GM12878 (cell line): Measurements from ENCODE around the gene ACSF2. TPM values are rescaled to one million over a fixed set of nuclear protein-coding genes. Genes with fewer than 3 reads are reported as not detected.

Source experiments
- ATAC-seq: fragments of 200-7000 bp; cut with Tn5 transposase; 3 replicates; pipeline ENCODE4 v1.9.1; 2020; ENCODE audit warnings: mild to moderate bottlenecking, moderate library complexity
- BruUV-seq: library from RNA; stranded (reverse); fragments of 400-500 nt; replicated peaks from 2 replicates; lab custom pipeline; 2021; lab: Mats Ljungman, UMichigan
- CTCF ChIA-PET: fragments of 300-600 bp; sonication (Branson Sonifier 250); formaldehyde crosslinking; extraction: SDS; loops from one replicate; lab custom pipeline; 2021; ENCODE audit warnings: inconsistent platforms; lab: Yijun Ruan, JAX
- POLR2A ChIA-PET: fragments of 350-600 bp; formaldehyde crosslinking; extraction: SDS; loops from one replicate; lab custom pipeline; 2021; ENCODE audit warnings: inconsistent platforms; lab: Charles Lee
- RAD21 ChIA-PET: fragments of 300-600 bp; sonication (Branson Sonifier 250); formaldehyde crosslinking; loops from one replicate; lab custom pipeline; 2023; ENCODE audit warnings: antibody characterized with exemption; ENCODE audit not compliant: unreplicated experiment; lab: Charles Lee
- SMC1A ChIA-PET: fragments of 300-600 bp; sonication (Branson Sonifier 250); formaldehyde crosslinking; loops from one replicate; lab custom pipeline; 2023; ENCODE audit not compliant: unreplicated experiment, uncharacterized antibody; lab: Charles Lee
- DNase-seq: peaks from one replicate; pipeline ENCODE4 v3.0.0-alpha.2; 2011; ENCODE audit warnings: low read depth, low spot score
- FAIRE-seq: peaks from 3 replicates; lab custom pipeline; 2011; peaks lifted over from hg19 to GRCh38; lab: Jason Lieb, UNC
- H2AFZ ChIP-seq: 2 replicates; pipeline ENCODE4 v1.6.0; 2011; ENCODE audit warnings: low read depth, low read length, control low read depth; ENCODE audit not compliant: control insufficient read depth
- H3K27ac ChIP-seq: 2 replicates; pipeline ENCODE4 v1.5.1; 2011; ENCODE audit warnings: control low read depth; ENCODE audit not compliant: control insufficient read depth, insufficient read depth
- H3K27me3 ChIP-seq, 2 experiments: replicated peaks in 1 of 2; 2 replicates each; pipeline versions ENCODE4 v1.6.0 to v1.6.1; 2011; ENCODE audit warnings: low read length in 1 of 2; ENCODE audit not compliant: control insufficient read depth in 2 of 2, insufficient read depth in 2 of 2
- H3K36me3 ChIP-seq, 2 experiments: 2 replicates each; pipeline ENCODE4 v1.5.1; 2011; ENCODE audit warnings: low read length in 1 of 2; ENCODE audit not compliant: control insufficient read depth in 2 of 2, insufficient read depth in 2 of 2
- H3K4me1 ChIP-seq: 2 replicates; pipeline ENCODE4 v1.6.1; 2011; ENCODE audit warnings: mild to moderate bottlenecking, low read length, moderate library complexity, mixed read lengths; ENCODE audit not compliant: control insufficient read depth, insufficient read depth
- H3K4me2 ChIP-seq: 2 replicates; pipeline ENCODE4 v1.6.0; 2011; ENCODE audit warnings: control low read depth; ENCODE audit not compliant: control insufficient read depth, insufficient read depth
- H3K4me3 ChIP-seq: fragments of 200-600 bp; sonication (generic); 2 replicates; pipeline ENCODE4 v1.5.1; 2016
- H3K79me2 ChIP-seq: 2 replicates; pipeline ENCODE4 v1.6.0; 2011; ENCODE audit warnings: low read length; ENCODE audit not compliant: control insufficient read depth, insufficient read depth
- H3K9ac ChIP-seq: 2 replicates; pipeline ENCODE4 v1.8.0; 2011; ENCODE audit warnings: low read length, control low read depth, mixed read lengths; ENCODE audit not compliant: control insufficient read depth, insufficient read depth
- H3K9me3 ChIP-seq: replicated peaks from 3 replicates; pipeline ENCODE4 v1.5.1; 2011; ENCODE audit warnings: mild to moderate bottlenecking, low read length; ENCODE audit not compliant: control insufficient read depth, insufficient read depth
- H4K20me1 ChIP-seq: 2 replicates; pipeline ENCODE4 v1.6.0; 2011; ENCODE audit not compliant: control insufficient read depth, insufficient read depth
- BRCA1 ChIP-seq: IDR thresholded peaks from 2 replicates; pipeline ENCODE4 v1.6.1; 2011; ENCODE audit warnings: low read depth, low read length, improper control_type of control experiment
- FOXK2 ChIP-seq: fragments of 450-650 bp; IDR thresholded peaks from 2 replicates; pipeline ENCODE4 v1.6.1; 2017; ENCODE audit warnings: mild to moderate bottlenecking, moderate library complexity
- KDM1A ChIP-seq: fragments of 200-600 bp; sonication (generic); IDR thresholded peaks from 2 replicates; pipeline ENCODE4 v1.6.1; 2016; ENCODE audit warnings: borderline replicate concordance
- MEF2A ChIP-seq: IDR thresholded peaks from 2 replicates; pipeline ENCODE4 v1.6.1; 2011; ENCODE audit warnings: low read depth, mild to moderate bottlenecking, low read length, moderate library complexity; ENCODE audit not compliant: insufficient read depth
- MTA2 ChIP-seq: fragments of 450-650 bp; IDR thresholded peaks from 2 replicates; pipeline ENCODE4 v1.6.1; 2016; ENCODE audit warnings: low read depth, mild to moderate bottlenecking, moderate library complexity
- MXI1 ChIP-seq: fragments of 150-350 bp; IDR thresholded peaks from 2 replicates; pipeline ENCODE4 v1.6.1; 2011; ENCODE audit warnings: low read depth, mild to moderate bottlenecking, inconsistent platforms, low read length, improper control_type of control experiment
- RB1 ChIP-seq: fragments of 450-650 bp; formaldehyde crosslinking; IDR thresholded peaks from 2 replicates; pipeline ENCODE4 v1.6.1; 2017; ENCODE audit warnings: mild to moderate bottlenecking, borderline replicate concordance
- SREBF1 ChIP-seq: IDR thresholded peaks from 2 replicates; pipeline ENCODE4 v1.6.1; 2012; ENCODE audit warnings: mild to moderate bottlenecking, low read length
- STAT3 ChIP-seq: IDR thresholded peaks from 2 replicates; pipeline ENCODE4 v1.6.1; 2011; ENCODE audit warnings: low read depth, low read length, improper control_type of control experiment
- ZSCAN29 ChIP-seq: fragments of 450-650 bp; IDR thresholded peaks from 2 replicates; pipeline ENCODE4 v1.6.1; 2017; ENCODE audit warnings: mild to moderate bottlenecking, moderate library complexity
- WGBS: methylation state at CpG from one replicate; pipeline ENCODE4 v1.1.6; 2016; ENCODE audit warnings: low lambda C conversion rate; ENCODE audit not compliant: insufficient replicate concordance, insufficient coverage; ENCODE audit errors: missing lambda C conversion rate; 5-methylcytosine and 5-hydroxymethylcytosine counted together
- in situ Hi-C: fragments of 300-500 bp; cut with MboI; formaldehyde crosslinking; loops from 9 replicates; pipeline ENCODE4 v1.14.3; 2018; ENCODE audit warnings: mixed read lengths
- intact Hi-C: fragments of 100-400 bp; cut with micrococcal nuclease; formaldehyde crosslinking; loops from one replicate; pipeline ENCODE4 v1.14.2; 2022; ENCODE audit not compliant: unreplicated experiment
- polyA plus RNA-seq, 11 experiments: library from polyadenylated mRNA; depleted of rRNA in 4 of 11; unstranded in 6 of 11; stranded (reverse) in 5 of 11; fragments of >200 nt; fragmentation: Nextera tagmentation in 4 of 11; fragmentation: Illumina TruSeq in 1 of 11; extraction: Ambion mirVana in 4 of 11; extraction: Trizol in 1 of 11; gene quantifications; 1 replicate in 1 of 11; 2 replicates in 10 of 11; pipeline versions ENCODE4 v1.2.1 to v1.2.3, GENCODE V29; 2011 to 2016; ENCODE audit warnings: inconsistent platforms in 2 of 11, missing spikeins in 2 of 11, low read depth in 1 of 11
- total RNA-seq, 4 experiments: library from RNA; depleted of rRNA in 3 of 4; stranded (reverse); fragments of >200 nt in 3 of 4; fragmentation: Illumina TruSeq in 1 of 4; extraction: Trizol in 1 of 4; gene quantifications; 2 replicates each; pipeline versions ENCODE4 v1.2.1 to v1.2.3, GENCODE V29; 2013 to 2021
- TF ChIP-seq, protein P1 (sequence below): fragments of 450-650 bp; IDR thresholded peaks from 2 replicates; pipeline ENCODE4 v1.6.1; 2018; ENCODE audit warnings: mild to moderate bottlenecking, low read depth, moderate library complexity; ENCODE audit not compliant: partially characterized antibody
- TF ChIP-seq, protein P2 (sequence below): fragments of 450-650 bp; IDR thresholded peaks from 2 replicates; pipeline ENCODE4 v1.6.1; 2017; ENCODE audit warnings: borderline replicate concordance
- TF ChIP-seq, protein P3 (sequence below): IDR thresholded peaks from 2 replicates; pipeline ENCODE4 v1.6.1; 2012; ENCODE audit warnings: low read depth, low read length, improper control_type of control experiment
- TF ChIP-seq, protein P4 (sequence below): fragments of 450-650 bp; IDR thresholded peaks from 2 replicates; pipeline ENCODE4 v1.6.1; 2017; ENCODE audit warnings: mild to moderate bottlenecking, low read depth, inconsistent platforms; ENCODE audit not compliant: poor library complexity, severe bottlenecking

The ACSF2 gene
- total and polyA plus RNA-seq, 10 of the 15 experiments (the other 5 are each of a cell fraction or from before 2014, with no cell fraction given), result 7.1 to 32.8 (median 16.8) TPM

DNA sequence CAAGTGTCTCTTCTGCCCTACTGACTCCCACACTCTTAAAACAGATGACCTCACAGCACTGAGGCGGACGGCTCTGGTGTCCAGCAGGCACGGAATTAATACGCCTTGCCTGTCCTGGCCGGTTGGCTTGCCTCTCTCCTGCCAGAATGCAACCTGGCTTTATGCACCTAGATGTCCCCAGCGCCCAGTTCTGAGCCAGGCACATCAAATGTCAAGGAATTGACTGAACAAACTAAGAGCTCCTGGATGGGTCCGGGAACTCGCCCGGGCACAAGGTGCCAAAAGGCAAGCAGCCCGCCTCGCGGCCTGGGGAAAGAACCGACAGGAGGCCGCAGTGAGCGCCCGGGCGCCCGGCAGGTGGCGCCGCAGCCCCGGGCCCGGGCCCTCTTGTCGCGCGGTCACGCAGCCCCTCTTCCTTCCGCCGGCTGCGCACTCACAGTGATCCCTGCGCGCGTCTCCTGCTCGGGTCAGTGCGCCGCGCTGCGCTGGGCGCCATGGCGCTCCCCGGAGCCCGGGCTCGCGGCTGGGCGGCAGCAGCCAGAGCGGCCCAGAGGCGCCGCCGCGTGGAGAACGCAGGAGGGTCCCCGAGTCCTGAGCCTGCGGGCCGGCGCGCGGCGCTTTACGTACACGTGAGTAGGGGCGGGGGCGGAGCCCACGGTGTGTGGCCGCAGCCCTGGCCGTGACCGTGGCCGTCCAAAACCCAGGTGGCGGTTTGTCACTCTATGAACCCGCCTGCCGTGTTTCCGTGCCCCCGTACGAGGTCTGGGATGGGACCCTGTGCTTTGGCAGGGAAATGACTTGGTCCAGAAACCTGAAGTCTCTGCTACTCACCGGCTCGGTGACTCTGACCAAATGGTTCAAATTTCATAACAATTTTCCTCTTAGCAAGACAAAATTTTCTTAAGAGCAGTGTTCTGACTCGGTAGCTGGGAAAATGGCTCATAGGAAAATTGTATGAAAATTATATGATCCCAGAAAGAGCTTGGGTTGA lies 52.7 kb downstream of the ACSF2 start, which contains the start of gene RSAD1:
Gene RSAD1 (plus strand): TSS at position 470 of the 991 bp plus-strand sequence. CDS start 25 bp downstream, at position 495.
- RAD21 ChIA-PET, result interaction anchor here (0.6 to 2.4 kb wide), 12 partner anchors 52 to 884 kb away, joined by 3 to 17 read pairs (median 4); partner anchors contain the start of genes ACSF2 and LRRC59
- intact Hi-C loops (loop anchor here (1.0 to 5.0 kb wide), 4 partner anchors 81 to 278 kb away; partner anchors contain the start of genes LRRC59 and XYLT2), in situ Hi-C loops (no loop called here)
- Histone ChIP-seq H2AFZ (peak within 1 kb of the TSS; percentile 73), H4K20me1 (no peaks in the 10 kb centered on the region), H3K79me2 (no peaks in the 10 kb centered on the region), H3K9ac (peak within 1 kb of the TSS; percentile 42), H3K27ac (peak within 1 kb of the TSS; percentile 38), H3K9me3 (no peaks in the 10 kb centered on the region), H3K27me3 (no peaks in the 10 kb centered on the region), H3K36me3 (peaks cover 0 to 4% of the 10 kb centered on the region in 2 experiments; a peak in 2 of 4 replicates), H3K4me1 (no peaks in the 10 kb centered on the region), H3K4me3 (peak within 1 kb of the TSS; percentile 80), H3K4me2 (peak within 1 kb of the TSS; percentile 70)
- ATAC-seq (peak; percentile 93), FAIRE-seq (peak; percentile 64), DNase-seq (peak; percentile 60)
- POLR2A ChIA-PET, result interaction anchor here (0.6 to 1.9 kb wide), 4 partner anchors 14 to 209 kb away, joined by 3 to 7 read pairs (median 5); partner anchors contain the start of gene LRRC59
- CTCF ChIA-PET, result interaction anchor here (0.6 to 2.4 kb wide), 30 partner anchors 9 to 279 kb away, joined by 3 to 36 read pairs (median 5); partner anchors contain the start of genes ACSF2, LRRC59 and SPATA20
- SMC1A ChIA-PET, result interaction anchor here (0.8 to 1.7 kb wide), 10 partner anchors 23 to 278 kb away, joined by 3 to 14 read pairs (median 4); partner anchors contain the start of gene LRRC59
- 4% methylated on average over 73 of the region's 75 CpGs for WGBS
- no TSS peak for BruUV-seq
- TF ChIP-seq MTA2 (no peak), STAT3 (no peak), SREBF1 (no peak), MEF2A (0 out of 2 replicates have a peak, but pooled peaks have one; percentile 47), RB1 (peak; percentile 97), BRCA1 (no peak), FOXK2 (no peak), KDM1A (no peak), MXI1 (peak; percentile 83; the same call in 1 of the 2 replicates), ZSCAN29 (peak; percentile 80; the same call in 1 of the 2 replicates)
- TF ChIP-seq, protein P1, sequence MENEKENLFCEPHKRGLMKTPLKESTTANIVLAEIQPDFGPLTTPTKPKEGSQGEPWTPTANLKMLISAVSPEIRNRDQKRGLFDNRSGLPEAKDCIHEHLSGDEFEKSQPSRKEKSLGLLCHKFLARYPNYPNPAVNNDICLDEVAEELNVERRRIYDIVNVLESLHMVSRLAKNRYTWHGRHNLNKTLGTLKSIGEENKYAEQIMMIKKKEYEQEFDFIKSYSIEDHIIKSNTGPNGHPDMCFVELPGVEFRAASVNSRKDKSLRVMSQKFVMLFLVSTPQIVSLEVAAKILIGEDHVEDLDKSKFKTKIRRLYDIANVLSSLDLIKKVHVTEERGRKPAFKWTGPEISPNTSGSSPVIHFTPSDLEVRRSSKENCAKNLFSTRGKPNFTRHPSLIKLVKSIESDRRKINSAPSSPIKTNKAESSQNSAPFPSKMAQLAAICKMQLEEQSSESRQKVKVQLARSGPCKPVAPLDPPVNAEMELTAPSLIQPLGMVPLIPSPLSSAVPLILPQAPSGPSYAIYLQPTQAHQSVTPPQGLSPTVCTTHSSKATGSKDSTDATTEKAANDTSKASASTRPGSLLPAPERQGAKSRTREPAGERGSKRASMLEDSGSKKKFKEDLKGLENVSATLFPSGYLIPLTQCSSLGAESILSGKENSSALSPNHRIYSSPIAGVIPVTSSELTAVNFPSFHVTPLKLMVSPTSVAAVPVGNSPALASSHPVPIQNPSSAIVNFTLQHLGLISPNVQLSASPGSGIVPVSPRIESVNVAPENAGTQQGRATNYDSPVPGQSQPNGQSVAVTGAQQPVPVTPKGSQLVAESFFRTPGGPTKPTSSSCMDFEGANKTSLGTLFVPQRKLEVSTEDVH, result no peak
- TF ChIP-seq, protein P2, sequence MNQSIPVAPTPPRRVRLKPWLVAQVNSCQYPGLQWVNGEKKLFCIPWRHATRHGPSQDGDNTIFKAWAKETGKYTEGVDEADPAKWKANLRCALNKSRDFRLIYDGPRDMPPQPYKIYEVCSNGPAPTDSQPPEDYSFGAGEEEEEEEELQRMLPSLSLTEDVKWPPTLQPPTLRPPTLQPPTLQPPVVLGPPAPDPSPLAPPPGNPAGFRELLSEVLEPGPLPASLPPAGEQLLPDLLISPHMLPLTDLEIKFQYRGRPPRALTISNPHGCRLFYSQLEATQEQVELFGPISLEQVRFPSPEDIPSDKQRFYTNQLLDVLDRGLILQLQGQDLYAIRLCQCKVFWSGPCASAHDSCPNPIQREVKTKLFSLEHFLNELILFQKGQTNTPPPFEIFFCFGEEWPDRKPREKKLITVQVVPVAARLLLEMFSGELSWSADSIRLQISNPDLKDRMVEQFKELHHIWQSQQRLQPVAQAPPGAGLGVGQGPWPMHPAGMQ, result no peak
- TF ChIP-seq, protein P3, sequence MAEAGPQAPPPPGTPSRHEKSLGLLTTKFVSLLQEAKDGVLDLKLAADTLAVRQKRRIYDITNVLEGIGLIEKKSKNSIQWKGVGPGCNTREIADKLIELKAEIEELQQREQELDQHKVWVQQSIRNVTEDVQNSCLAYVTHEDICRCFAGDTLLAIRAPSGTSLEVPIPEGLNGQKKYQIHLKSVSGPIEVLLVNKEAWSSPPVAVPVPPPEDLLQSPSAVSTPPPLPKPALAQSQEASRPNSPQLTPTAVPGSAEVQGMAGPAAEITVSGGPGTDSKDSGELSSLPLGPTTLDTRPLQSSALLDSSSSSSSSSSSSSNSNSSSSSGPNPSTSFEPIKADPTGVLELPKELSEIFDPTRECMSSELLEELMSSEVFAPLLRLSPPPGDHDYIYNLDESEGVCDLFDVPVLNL, result peak; percentile 57; the same call in 1 of the 2 replicates
- TF ChIP-seq, protein P4, sequence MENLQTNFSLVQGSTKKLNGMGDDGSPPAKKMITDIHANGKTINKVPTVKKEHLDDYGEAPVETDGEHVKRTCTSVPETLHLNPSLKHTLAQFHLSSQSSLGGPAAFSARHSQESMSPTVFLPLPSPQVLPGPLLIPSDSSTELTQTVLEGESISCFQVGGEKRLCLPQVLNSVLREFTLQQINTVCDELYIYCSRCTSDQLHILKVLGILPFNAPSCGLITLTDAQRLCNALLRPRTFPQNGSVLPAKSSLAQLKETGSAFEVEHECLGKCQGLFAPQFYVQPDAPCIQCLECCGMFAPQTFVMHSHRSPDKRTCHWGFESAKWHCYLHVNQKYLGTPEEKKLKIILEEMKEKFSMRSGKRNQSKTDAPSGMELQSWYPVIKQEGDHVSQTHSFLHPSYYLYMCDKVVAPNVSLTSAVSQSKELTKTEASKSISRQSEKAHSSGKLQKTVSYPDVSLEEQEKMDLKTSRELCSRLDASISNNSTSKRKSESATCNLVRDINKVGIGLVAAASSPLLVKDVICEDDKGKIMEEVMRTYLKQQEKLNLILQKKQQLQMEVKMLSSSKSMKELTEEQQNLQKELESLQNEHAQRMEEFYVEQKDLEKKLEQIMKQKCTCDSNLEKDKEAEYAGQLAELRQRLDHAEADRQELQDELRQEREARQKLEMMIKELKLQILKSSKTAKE, result no peak
